CD4-positive, alpha-beta T cell (primary cell): ENCODE results near the gene IQCM. TPM values are rescaled to one million over a fixed set of nuclear protein-coding genes. Genes with fewer than 3 reads are reported as not detected.

Experiments
- ATAC-seq: fragments of 200-7000 bp; cut with Tn5 transposase; one replicate; pipeline ENCODE4 v1.10.0; 2022; ENCODE audit warnings: mild to moderate bottlenecking; ENCODE audit not compliant: poor library complexity
- CTCF ChIA-PET: fragments of 350-600 bp; sonication (Branson Sonifier 250); formaldehyde crosslinking; loops from one replicate; lab custom pipeline; 2021; ENCODE audit warnings: antibody characterized with exemption, inconsistent platforms; lab: Charles Lee
- POLR2A ChIA-PET: fragments of 350-600 bp; sonication (Branson Sonifier 250); formaldehyde crosslinking; loops from one replicate; lab custom pipeline; 2021; ENCODE audit warnings: antibody characterized with exemption, inconsistent platforms; lab: Charles Lee
- DNase-seq, 14 experiments: peaks; one replicate each; pipeline ENCODE4 v3.0.0-alpha.2; 2013 to 2020; ENCODE audit warnings: mixed read lengths in 2 of 14
- H3K27ac ChIP-seq, 2 donors: one replicate each; pipeline versions ENCODE4 v1.5.1 to v1.7.0; 2013; ENCODE audit warnings: low read length in 2 of 2, low read depth in 1 of 2, mild to moderate bottlenecking in 1 of 2
- H3K27me3 ChIP-seq, 2 experiments: 1 replicate in 1 of 2; 2 replicates in 1 of 2; pipeline versions ENCODE4 v1.6.1 to v1.7.0; 2013; ENCODE audit warnings: low read length in 2 of 2, control low read depth in 1 of 2, mild to moderate bottlenecking in 1 of 2, moderate library complexity in 1 of 2; ENCODE audit not compliant: insufficient read depth in 2 of 2, control insufficient read depth in 1 of 2
- H3K36me3 ChIP-seq: one replicate; pipeline ENCODE4 v1.6.1; 2013; ENCODE audit warnings: low read length, control low read depth; ENCODE audit not compliant: insufficient read depth
- H3K4me1 ChIP-seq: one replicate; pipeline ENCODE4 v1.6.1; 2013; ENCODE audit warnings: low read length, control low read depth; ENCODE audit not compliant: insufficient read depth
- H3K4me3 ChIP-seq: one replicate; pipeline ENCODE4 v1.5.1; 2013; ENCODE audit warnings: mild to moderate bottlenecking, low read length, moderate library complexity
- H3K9me3 ChIP-seq, 2 experiments: 1 replicate in 1 of 2; 2 replicates in 1 of 2; pipeline versions ENCODE4 v1.6.1 to v1.7.0; 2013; ENCODE audit warnings: low read length in 2 of 2, mild to moderate bottlenecking in 2 of 2, control low read depth in 1 of 2, moderate library complexity in 1 of 2; ENCODE audit not compliant: control insufficient read depth in 1 of 2, insufficient read depth in 1 of 2
- H3K27ac Mint-ChIP-seq: one replicate; pipeline ENCODE4 v1.8.0; 2020; ENCODE audit warnings: mixed read lengths
- H3K27me3 Mint-ChIP-seq: one replicate; pipeline ENCODE4 v1.8.0; 2021; ENCODE audit warnings: mixed read lengths
- H3K36me3 Mint-ChIP-seq: one replicate; pipeline ENCODE4 v1.8.0; 2021; ENCODE audit warnings: low read depth, mixed read lengths
- H3K4me1 Mint-ChIP-seq: one replicate; pipeline ENCODE4 v1.8.0; 2021; ENCODE audit warnings: low read depth, mixed read lengths
- H3K4me3 Mint-ChIP-seq: one replicate; pipeline ENCODE4 v1.8.0; 2020; ENCODE audit warnings: mild to moderate bottlenecking, mixed read lengths
- H3K9me3 Mint-ChIP-seq: one replicate; pipeline ENCODE4 v1.8.0; 2020; ENCODE audit warnings: mixed read lengths
- intact Hi-C, 2 experiments: fragments of 100-400 bp; cut with DNase I in 1 of 2; cut with micrococcal nuclease in 1 of 2; formaldehyde crosslinking; loops; one replicate each; pipeline versions ENCODE4 v1.15.1 to v1.9.0; 2023 to 2025; cut with DNase I, micrococcal nuclease
- total RNA-seq, 174 experiments: library from RNA in 2 of 174; stranded (reverse) in 2 of 174; gene quantifications; one replicate each; pipeline ENCODE4 v1.2.3 and lab custom pipeline; 2021 to 2026
- TF ChIP-seq, protein P1 (sequence below): fragments of 200-600 bp; IDR thresholded peaks from one replicate; pipeline ENCODE4 v1.8.0; 2022; ENCODE audit warnings: antibody characterized with exemption, mild to moderate bottlenecking

IQCM gene
- total RNA-seq, 2 experiments from 2014 or later = not detected

DNA sequence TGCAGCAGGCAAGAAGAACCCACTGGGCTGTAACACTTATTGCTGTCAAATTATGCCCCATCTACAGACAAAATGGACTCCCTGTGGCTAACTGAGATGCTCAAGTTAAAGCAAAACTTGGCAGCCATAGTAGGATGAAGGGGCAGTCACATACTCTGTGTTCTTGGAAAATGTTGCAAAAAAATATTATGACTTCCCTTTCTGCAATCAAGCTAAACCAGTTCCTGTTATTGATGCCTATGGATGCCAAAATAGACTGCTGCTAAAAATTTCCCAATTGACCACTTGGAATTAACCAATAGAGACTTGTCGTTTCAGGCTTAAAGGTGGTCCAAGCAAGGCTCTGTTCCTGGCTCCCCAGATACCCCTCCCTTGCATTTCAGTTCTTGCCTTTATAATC lies 49.5 kb downstream of the IQCM start:
- Histone ChIP-seq H3K27me3 (no peaks in the 10 kb centered on the region), H3K4me1 (no peaks in the 10 kb centered on the region), H3K27ac (no peak overlapping the region), H3K9me3 (no peaks in the 10 kb centered on the region), H3K4me3 (no peak overlapping the region), H3K36me3 (no peaks in the 10 kb centered on the region)
- POLR2A ChIA-PET = no interaction called here
- Mint-ChIP-seq H3K4me3 (no peak overlapping the region), H3K4me1 (no peaks in the 10 kb centered on the region), H3K27me3 (no peaks in the 10 kb centered on the region), H3K36me3 (no peaks in the 10 kb centered on the region), H3K27ac (no peak overlapping the region), H3K9me3 (no peaks in the 10 kb centered on the region)
- intact Hi-C loops = no loop called here
- ATAC-seq = no peak
- DNase-seq = no peak
- CTCF ChIA-PET = no interaction called here
- TF ChIP-seq, protein P1, sequence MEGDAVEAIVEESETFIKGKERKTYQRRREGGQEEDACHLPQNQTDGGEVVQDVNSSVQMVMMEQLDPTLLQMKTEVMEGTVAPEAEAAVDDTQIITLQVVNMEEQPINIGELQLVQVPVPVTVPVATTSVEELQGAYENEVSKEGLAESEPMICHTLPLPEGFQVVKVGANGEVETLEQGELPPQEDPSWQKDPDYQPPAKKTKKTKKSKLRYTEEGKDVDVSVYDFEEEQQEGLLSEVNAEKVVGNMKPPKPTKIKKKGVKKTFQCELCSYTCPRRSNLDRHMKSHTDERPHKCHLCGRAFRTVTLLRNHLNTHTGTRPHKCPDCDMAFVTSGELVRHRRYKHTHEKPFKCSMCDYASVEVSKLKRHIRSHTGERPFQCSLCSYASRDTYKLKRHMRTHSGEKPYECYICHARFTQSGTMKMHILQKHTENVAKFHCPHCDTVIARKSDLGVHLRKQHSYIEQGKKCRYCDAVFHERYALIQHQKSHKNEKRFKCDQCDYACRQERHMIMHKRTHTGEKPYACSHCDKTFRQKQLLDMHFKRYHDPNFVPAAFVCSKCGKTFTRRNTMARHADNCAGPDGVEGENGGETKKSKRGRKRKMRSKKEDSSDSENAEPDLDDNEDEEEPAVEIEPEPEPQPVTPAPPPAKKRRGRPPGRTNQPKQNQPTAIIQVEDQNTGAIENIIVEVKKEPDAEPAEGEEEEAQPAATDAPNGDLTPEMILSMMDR = no peak

DNA sequence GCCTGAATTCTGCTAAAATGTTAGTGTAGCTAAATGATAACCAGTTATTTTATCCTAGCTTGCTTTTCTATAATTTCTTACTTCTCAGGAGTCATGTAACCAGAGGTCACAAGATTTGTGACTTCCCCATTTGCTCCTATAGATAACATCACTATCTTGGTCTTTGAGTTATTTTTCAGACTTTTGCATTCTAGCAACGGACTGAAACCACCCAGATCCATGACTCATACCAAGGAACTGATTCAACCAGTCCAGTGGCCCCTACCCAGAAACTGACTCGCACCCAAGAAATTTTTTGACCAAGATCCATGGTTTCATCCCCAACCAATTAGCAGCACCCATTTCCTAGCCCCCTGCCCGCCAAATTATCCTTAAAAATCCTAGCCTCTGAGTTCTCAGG lies 50.0 kb downstream of the IQCM start:
- DNase-seq = no peak
- no peaks in the 10 kb centered on the region for H3K36me3 ChIP-seq
- Mint-ChIP-seq H3K4me1 (no peaks in the 10 kb centered on the region), H3K9me3 (no peaks in the 10 kb centered on the region), H3K27ac (no peak overlapping the region), H3K4me3 (no peak overlapping the region), H3K36me3 (no peaks in the 10 kb centered on the region), H3K27me3 (no peaks in the 10 kb centered on the region)
- TF ChIP-seq, protein P1 = no peak
- ChIA-PET CTCF (no interaction called here), POLR2A (no interaction called here)
- H3K27ac ChIP-seq = no peak overlapping the region
- H3K4me3 ChIP-seq = no peak overlapping the region
- intact Hi-C loops = no loop called here
- H3K27me3 ChIP-seq = no peaks in the 10 kb centered on the region
- no peaks in the 10 kb centered on the region for H3K4me1 ChIP-seq
- no peaks in the 10 kb centered on the region for H3K9me3 ChIP-seq
- no peak for ATAC-seq

DNA sequence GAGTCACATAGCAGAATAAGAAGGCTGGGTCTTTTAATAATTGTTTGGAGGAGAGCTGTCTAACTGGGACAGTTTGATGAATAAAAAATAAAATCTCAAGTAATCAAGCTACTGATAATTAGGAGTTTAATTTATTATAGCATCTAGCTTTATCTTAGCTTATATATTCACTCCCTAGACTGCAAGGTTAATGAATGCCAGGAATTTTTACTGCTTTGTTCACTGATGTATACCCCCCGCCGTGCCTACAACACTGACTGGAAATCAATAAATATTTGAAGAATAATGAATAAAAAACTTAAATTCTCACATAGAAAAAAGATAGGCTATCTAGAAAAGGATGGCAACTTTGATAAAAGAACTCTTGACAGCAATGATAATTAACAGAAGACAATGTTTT lies 59.7 kb downstream of the IQCM start:
- H3K4me1 ChIP-seq = no peaks in the 10 kb centered on the region
- H3K36me3 Mint-ChIP-seq = no peaks in the 10 kb centered on the region
- intact Hi-C loops = no loop called here
- no peaks in the 10 kb centered on the region for H3K27me3 Mint-ChIP-seq
- DNase-seq (no peak), ATAC-seq (no peak)
- H3K27ac Mint-ChIP-seq = no peak overlapping the region
- H3K27ac ChIP-seq = no peak overlapping the region
- H3K4me3 ChIP-seq = no peak overlapping the region
- no peak overlapping the region for H3K4me3 Mint-ChIP-seq
- H3K4me1 Mint-ChIP-seq = no peaks in the 10 kb centered on the region
- H3K9me3 ChIP-seq = no peaks in the 10 kb centered on the region
- H3K9me3 Mint-ChIP-seq = no peaks in the 10 kb centered on the region
- ChIA-PET CTCF (no interaction called here), POLR2A (no interaction called here)
- TF ChIP-seq, protein P1 = no peak
- H3K27me3 ChIP-seq = no peaks in the 10 kb centered on the region
- no peaks in the 10 kb centered on the region for H3K36me3 ChIP-seq
